ENCODE data around the gene IRF2BPL. TPM values are rescaled to one million over a fixed set of nuclear protein-coding genes. Genes with fewer than 3 reads are reported as not detected.

The IRF2BPL gene
- total RNA-seq, 1 experiment from 2014 or later: 113 TPM

GRCh38 chr14:77026930-77027537 lies 1.5 kb downstream of the IRF2BPL start:
- H4K20me1 ChIP-seq (ENCODE audit: low read length): peaks cover 43% of the 10 kb centered on the region
- peak overlapping the region; percentile 95 for H3K9ac ChIP-seq (ENCODE audit: low read length)
- peak overlapping the region; percentile 91 for H3K4me2 ChIP-seq (ENCODE audit: low read length)
- POLR2A ChIA-PET (ENCODE audit: unreplicated experiment): interaction anchor here (0.7 kb wide), 1 partner anchor 15 kb away, joined by 12 read pairs; no protein-coding TSS in a partner anchor
- peaks cover 6% of the 10 kb centered on the region for H3F3A ChIP-seq (ENCODE audit: low read length, unreplicated experiment)
- no peaks in the 10 kb centered on the region for H3K27me3 ChIP-seq (ENCODE audit: low read length)
- no peaks in the 10 kb centered on the region for H3K9me3 ChIP-seq (ENCODE audit: low read length)
- BruUV-seq (replicated peaks): no TSS peak
- CTCF ChIA-PET: interaction anchor here (0.7 to 1.2 kb wide), 2 partner anchors 65 to 74 kb away, joined by 4 to 13 read pairs; no protein-coding TSS in a partner anchor
- DNase-seq (peak; percentile 33), ATAC-seq (no peak)
- peaks cover 25% of the 10 kb centered on the region for H3K36me3 ChIP-seq (ENCODE audit: low read depth, low read length)
- intact Hi-C loops (cut with micrococcal nuclease): no loop called here
- no peaks in the 10 kb centered on the region for H3K9me2 ChIP-seq (replicated peaks; ENCODE audit: low read length)
- H3K79me2 ChIP-seq (ENCODE audit: low read length): peaks cover 87% of the 10 kb centered on the region
- H3K4me3 ChIP-seq (ENCODE audit: low read length): peak overlapping the region; percentile 99
- peaks cover 51% of the 10 kb centered on the region for H3K4me1 ChIP-seq (ENCODE audit: insufficient read depth, low read length)
- no peak for TF ChIP-seq CTCF (conservative IDR thresholded peaks at IDR 0.05; ENCODE audit: low read depth, low read length)
- TF ChIP-seq EZH2 (IDR thresholded peaks at IDR 0.05; ENCODE audit: low read length, unreplicated experiment): no peak
- TF ChIP-seq EZH2phosphoT487 (IDR thresholded peaks at IDR 0.05; ENCODE audit: borderline replicate concordance, low read length): no peak
- H3K27ac ChIP-seq (ENCODE audit: low read length): peak overlapping the region; percentile 91
- no peak overlapping the region for H2AFZ ChIP-seq (ENCODE audit: low read length)

- peaks cover 43% of the 10 kb centered on the region for H4K20me1 ChIP-seq (ENCODE audit: low read length)
- no peaks in the 10 kb centered on the region for H3K9me3 ChIP-seq (ENCODE audit: low read length)
- TF ChIP-seq EZH2phosphoT487 (IDR thresholded peaks at IDR 0.05; ENCODE audit: borderline replicate concordance, low read length) (no peak), EZH2 (IDR thresholded peaks at IDR 0.05; ENCODE audit: low read length, unreplicated experiment) (no peak), CTCF (conservative IDR thresholded peaks at IDR 0.05; ENCODE audit: low read depth, low read length) (no peak)
- peaks cover 6% of the 10 kb centered on the region for H3F3A ChIP-seq (ENCODE audit: low read length, unreplicated experiment)
- no peaks in the 10 kb centered on the region for H3K9me2 ChIP-seq (replicated peaks; ENCODE audit: low read length)
- H3K79me2 ChIP-seq (ENCODE audit: low read length): peaks cover 88% of the 10 kb centered on the region
- H3K27ac ChIP-seq (ENCODE audit: low read length): peak overlapping the region; percentile 91
- ATAC-seq (no peak), DNase-seq (peak; percentile 37)
- H3K4me1 ChIP-seq (ENCODE audit: insufficient read depth, low read length): peaks cover 44% of the 10 kb centered on the region
- H3K36me3 ChIP-seq (ENCODE audit: low read depth, low read length): peaks cover 25% of the 10 kb centered on the region
- TSS peak; percentile 32 for BruUV-seq (replicated peaks)
- CTCF ChIA-PET: no interaction called here
- H3K9ac ChIP-seq (ENCODE audit: low read length): peak overlapping the region; percentile 95
- H3K27me3 ChIP-seq (ENCODE audit: low read length): no peaks in the 10 kb centered on the region
- intact Hi-C loops (cut with micrococcal nuclease): no loop called here
- H3K4me2 ChIP-seq (ENCODE audit: low read length): peak overlapping the region; percentile 91
- H2AFZ ChIP-seq (ENCODE audit: low read length): no peak overlapping the region
- H3K4me3 ChIP-seq (ENCODE audit: low read length): peak overlapping the region; percentile 99
- POLR2A ChIA-PET (ENCODE audit: unreplicated experiment): interaction anchor here (0.7 kb wide), 2 partner anchors 16 to 73 kb away, joined by 3 to 12 read pairs; no protein-coding TSS in a partner anchor
Measured at GRCh38 chr14:77026166-77026929, 2.2 kb downstream of the IRF2BPL start.

All from PC-3 (cell line).